Ecto neural progenitor cell (in vitro differentiated cells): ENCODE data around the gene EMB.
"Not testable (repeated sequence)": the region's sequence is repeated elsewhere in the genome, so short reads cannot be mapped to it uniquely, and the experiment has no call there.

Experiments
- DNase-seq: peaks from one replicate; pipeline ENCODE4 v3.0.0-alpha.2; 2018; ENCODE audit warnings: low spot score

EMB gene

GRCh38 chr5:50440651-50441492, at the start of gene EMB:
TSS of gene EMB (minus strand) at chr5:50441288. CDS start at chr5:50441151, 137 bp downstream.
- peak; percentile 77 for DNase-seq

DNA sequence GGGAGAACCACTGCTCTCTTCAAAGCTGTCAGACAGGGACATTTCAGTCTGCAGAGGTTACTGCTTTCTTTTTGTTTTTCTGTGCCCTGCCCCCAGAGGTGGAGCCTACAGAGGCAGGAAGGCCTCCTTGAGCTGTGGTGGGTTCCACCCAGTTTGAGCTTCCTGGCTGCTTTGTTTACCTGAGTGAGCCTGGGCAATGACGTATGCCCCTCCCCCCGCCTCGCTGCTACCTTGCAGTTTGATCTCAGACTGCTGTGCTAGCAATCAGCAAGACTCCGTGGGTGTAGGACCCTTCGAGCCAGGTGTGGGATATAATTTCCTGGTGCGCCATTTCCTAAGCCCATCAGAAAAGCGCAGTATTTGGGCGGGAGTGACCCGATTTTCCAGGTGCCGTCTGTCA, 48.4 kb upstream of the EMB start:
- not testable (repeated sequence) for DNase-seq

DNA sequence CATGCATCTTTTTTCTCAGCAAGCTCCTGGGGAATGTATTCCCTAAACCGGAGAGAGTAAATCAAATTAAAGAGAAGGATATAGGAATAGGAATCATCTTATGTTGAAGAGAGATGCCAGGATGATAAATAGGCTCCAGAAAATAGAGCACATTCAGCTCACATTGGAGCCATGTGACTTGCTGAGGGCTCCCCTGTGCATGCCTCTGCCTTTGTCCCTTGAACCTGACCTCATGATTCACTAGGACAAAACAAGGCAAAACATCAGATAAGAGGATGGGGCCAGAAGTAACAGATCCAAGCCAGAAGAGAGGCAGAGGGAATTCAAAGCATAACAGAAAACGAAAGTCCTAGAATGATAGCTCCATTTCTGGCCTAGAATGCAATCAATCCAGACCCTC, 37.7 kb upstream of the EMB start:
- not testable (repeated sequence) for DNase-seq

GRCh38 chr5:50476549-50476948, 35.5 kb upstream of the EMB start:
- no peak for DNase-seq

GRCh38 chr5:50465015-50465414, 23.9 kb upstream of the EMB start:
- DNase-seq, result not testable (repeated sequence)

DNA sequence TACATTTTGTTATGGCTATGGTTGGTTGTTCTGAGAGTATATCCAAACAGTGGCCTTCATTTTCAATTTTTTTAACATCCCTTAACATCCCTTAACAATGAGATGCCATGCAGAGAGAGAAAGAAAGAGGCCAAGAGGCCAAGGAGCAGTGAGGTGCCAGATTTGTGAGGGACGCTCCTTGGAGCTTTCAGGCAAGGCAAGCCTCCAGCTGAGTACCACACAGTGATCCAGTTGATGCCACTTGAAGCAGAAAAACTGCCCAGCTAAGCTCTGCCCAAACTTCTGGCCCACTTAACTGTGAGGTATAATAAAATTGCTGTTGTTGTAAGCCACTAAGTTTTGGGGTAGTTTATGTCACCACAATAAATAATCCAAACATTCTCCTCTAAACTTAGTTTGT, 22.6 kb upstream of the EMB start:
- DNase-seq, result no peak

DNA sequence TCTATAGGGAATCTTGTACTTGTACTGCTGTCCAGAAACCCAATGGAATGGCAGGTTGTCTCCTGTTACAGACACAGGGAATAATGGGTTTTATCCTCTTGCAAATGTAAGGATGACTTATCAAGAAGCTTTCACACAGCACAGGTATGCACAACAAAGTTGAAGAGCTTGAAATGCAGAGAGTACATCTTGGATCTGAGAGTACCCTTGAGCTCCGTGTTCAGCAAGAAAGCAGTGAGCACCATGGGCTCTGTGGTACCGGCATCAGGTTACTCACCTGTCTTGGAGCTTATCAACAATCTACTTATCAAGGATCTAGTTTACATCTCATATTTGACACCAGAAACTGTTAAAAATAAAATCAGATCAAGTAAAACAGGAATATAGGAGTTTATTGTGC, 22.0 kb upstream of the EMB start:
- DNase-seq, result no peak

DNA sequence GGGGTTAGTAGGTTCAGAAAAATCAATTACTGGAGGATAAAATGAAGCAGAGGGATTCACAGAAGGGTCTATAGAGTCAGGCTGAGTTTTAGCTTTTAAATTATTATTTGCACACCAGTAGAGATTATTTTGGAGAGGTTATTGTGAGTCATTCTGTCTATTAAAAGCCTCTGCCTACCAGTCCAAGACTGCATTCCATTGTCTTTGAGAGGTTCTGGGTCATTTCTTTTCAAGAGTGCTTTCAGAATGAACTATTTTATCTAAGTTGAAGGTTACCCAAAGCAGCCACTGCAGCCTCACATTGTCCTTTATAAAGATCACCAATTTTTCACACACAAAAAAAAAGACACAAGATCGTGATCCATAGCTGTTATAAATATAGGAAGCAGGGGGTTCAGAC, 21.5 kb upstream of the EMB start:
- not testable (repeated sequence) for DNase-seq

- not testable (repeated sequence) for DNase-seq
Observed at GRCh38 chr5:50458372-50458771, 17.3 kb upstream of the EMB start.

- DNase-seq, result not testable (repeated sequence)
Observed at GRCh38 chr5:50449241-50449640, 8.2 kb upstream of the EMB start.

- no peak for DNase-seq
Observed at GRCh38 chr5:50447941-50448340, 6.9 kb upstream of the EMB start.

- DNase-seq, result no peak
Observed at GRCh38 chr5:50447228-50447627, 6.1 kb upstream of the EMB start.

DNA sequence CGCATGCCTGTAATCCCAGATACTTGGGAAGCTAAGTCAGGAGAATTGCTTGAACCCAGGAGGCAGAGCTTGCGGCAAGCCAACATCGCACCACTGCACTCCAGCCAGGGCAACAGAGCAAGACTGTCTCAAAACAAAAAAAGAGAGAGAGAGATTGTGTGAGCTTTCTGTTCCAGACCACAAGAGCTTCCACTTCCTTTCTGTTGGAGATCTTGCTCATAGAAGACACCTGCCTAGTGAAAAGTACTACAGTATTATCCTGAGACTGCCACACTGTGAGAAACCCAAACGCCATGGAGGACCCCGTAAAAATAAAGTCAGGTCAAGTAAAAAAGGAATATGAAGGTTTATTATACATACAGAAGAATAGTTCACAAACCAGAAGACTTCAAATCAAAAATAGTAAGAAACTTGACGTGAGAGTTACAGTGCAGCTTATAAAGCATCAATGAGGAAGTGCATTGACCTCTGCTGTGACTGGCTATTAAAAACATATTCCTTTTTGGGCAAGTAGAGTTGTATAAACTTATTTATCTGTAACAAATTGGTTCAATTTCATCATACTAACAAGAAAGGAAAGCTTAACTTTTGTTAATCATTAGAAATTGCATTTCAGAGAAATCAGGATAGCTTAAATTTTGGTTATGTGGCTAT, 4.3 kb upstream of the EMB start:
- DNase-seq, result no peak

GRCh38 chr5:50442559-50443539, 1.8 kb upstream of the EMB start:
- not testable (repeated sequence) for DNase-seq

- DNase-seq, result no peak
Observed at GRCh38 chr5:50441493-50441955, 436 bp upstream of the EMB start.

GRCh38 chr5:50439221-50439620, 1.9 kb downstream of the EMB start:
- no peak for DNase-seq

DNA sequence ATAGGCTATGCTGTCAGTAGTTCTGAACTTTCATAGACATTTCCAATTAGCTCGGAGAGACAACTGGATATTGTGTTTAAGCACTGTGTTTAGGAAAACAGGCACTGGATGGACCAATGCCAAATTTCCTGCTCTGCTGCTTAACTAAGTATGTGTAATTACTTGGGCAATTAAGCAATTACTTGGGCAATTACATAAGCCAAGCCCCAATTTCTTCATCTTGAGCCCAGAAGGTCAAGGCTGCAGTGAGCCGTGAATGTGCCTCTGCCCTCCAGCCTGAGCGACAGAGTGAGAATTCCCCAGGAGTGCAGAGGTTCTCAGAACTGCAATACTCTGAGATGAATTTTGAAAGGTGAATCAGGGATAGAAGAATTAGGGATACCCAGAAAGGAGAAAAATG, 3.0 kb downstream of the EMB start:
- DNase-seq, result not testable (repeated sequence)

DNA sequence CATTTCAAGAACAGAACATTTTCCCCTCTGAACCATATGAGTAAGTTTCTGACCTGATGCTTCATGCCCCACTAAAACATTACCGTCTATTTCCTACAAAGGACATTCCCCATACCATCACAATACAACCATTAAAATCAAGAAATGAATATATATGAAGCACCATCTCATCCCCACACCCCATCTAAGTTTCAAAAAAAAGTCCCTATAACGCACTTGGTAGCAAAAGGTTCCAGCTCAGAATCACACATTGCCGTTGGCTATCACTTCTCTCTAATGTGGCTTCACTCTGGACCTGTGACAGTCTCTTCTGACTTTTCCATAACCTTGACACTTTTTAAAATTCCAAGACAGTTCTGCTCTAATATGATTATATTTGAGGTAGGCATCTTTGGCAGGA, 5.9 kb downstream of the EMB start:
- no peak for DNase-seq

DNA sequence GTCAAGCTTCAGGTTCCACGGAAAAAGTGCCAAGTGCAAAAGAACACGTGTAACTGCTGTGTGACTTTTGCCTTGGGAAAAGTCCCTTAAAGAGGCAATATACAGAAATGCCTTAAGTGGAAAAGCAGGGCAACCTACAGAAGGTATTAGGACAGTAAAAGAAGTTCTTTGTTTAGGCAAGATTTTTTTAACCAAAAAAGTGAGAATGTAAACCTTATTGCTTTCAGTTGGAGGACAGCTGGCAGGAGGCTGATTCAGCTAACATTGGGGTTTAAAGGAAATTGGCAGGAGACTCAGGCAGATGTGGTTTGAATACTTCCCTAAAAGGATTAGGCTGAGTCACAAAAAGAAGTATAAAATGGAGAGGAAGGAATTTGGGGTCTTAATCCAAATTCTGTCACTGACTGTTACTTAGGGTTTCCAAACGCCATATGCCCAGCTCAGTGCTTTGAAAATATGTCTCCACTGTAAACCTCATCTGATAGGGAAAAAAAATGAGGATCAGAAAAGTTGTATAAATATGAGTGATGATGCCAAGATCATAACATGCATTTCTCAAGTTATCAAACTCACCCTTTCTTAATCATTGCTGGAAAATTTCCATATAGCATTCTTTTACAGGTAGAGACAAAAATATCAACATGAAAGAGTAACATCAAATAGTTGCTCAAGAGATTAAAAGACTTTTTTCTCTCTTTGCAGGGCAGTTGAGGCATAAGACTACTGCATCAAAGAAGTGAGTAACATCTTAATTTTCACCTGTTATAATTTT, 9.8 kb downstream of the EMB start:
- DNase-seq, result not testable (repeated sequence)

DNA sequence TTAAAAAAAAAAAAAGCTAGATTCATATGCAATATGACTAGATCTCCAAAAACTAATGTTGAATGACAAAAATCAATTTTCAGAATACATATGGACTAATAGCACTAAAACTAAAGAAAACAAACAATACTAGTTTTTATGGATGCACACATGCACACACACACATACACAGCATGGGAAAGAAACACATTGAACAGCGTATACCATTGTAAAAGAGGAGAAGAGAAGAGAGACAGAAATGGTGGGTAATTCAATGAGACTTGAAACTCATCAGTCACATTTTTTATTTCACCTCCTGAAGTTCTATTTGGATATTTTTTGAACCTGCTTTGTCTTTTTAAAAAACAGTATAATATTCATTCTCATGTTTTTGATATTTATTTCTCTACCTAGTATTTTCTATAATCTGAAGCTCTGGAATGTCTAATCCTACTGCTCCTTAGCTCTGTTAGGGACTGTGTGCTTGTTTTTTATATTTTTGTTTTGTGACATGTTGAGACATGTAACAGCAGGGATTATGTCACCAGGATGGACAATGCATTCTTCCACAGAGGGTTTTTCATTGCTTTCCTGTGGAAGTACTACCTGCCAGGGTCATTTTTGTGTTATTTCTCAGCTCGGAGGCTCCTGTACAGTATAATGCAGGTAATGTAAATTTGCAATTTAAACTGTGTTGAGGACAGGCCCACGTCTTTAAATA, 17.8 kb downstream of the EMB start:
- not testable (repeated sequence) for DNase-seq
